ENCODE data around the gene MCTP2. TPM values are rescaled to one million over a fixed set of nuclear protein-coding genes. Genes with fewer than 3 reads are reported as not detected.

MCTP2 gene
- total RNA-seq, 1 donor from 2014 or later: 54.2 TPM

- ATAC-seq (ENCODE audit: low read depth): peak; percentile 68
Observed at GRCh38 chr15:94263341-94264273, 32.2 kb downstream of the MCTP2 start.

DNA sequence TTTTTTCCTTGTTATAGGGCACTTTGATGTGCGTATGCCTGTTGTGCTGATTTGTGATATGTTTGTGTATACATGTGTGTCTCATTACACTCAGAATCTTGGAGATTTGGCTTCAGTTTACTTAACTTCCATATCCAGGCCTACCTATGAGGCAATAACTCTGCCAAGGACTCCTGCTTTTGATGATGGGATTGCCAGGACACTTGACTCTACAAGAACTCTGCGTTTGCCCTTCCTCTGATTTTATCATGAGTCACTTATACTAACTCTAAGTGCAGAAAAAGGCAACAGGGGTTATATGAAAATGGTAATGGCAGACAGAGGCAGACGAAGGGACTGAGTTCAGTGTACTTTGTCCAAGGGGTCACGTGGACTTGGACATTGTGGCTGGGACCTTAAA lies 33.6 kb downstream of the MCTP2 start:
- peak overlapping the region; percentile 61 for H3K27ac Mint-ChIP-seq
- intact Hi-C loops (cut with micrococcal nuclease): no loop called here
- CTCF ChIA-PET: interaction anchor here (1.3 to 1.6 kb wide), 2 partner anchors 22 to 59 kb away, joined by 3 to 4 read pairs; no protein-coding TSS in a partner anchor
- ATAC-seq (ENCODE audit: low read depth) (no peak), DNase-seq (no peak)
- POLR2A ChIA-PET: interaction anchor here (2.4 kb wide), 1 partner anchor 34 kb away, joined by 15 read pairs; the partner anchor contains the start of gene MCTP2
- H3K4me1 Mint-ChIP-seq: peaks cover 65% of the 10 kb centered on the region
- H3K27me3 Mint-ChIP-seq: no peaks in the 10 kb centered on the region
- H3K4me3 Mint-ChIP-seq: no peak overlapping the region
- no peaks in the 10 kb centered on the region for H3K9me3 Mint-ChIP-seq
- H3K36me3 Mint-ChIP-seq (ENCODE audit: low read depth): peaks cover 5% of the 10 kb centered on the region
- TF ChIP-seq, protein P1, sequence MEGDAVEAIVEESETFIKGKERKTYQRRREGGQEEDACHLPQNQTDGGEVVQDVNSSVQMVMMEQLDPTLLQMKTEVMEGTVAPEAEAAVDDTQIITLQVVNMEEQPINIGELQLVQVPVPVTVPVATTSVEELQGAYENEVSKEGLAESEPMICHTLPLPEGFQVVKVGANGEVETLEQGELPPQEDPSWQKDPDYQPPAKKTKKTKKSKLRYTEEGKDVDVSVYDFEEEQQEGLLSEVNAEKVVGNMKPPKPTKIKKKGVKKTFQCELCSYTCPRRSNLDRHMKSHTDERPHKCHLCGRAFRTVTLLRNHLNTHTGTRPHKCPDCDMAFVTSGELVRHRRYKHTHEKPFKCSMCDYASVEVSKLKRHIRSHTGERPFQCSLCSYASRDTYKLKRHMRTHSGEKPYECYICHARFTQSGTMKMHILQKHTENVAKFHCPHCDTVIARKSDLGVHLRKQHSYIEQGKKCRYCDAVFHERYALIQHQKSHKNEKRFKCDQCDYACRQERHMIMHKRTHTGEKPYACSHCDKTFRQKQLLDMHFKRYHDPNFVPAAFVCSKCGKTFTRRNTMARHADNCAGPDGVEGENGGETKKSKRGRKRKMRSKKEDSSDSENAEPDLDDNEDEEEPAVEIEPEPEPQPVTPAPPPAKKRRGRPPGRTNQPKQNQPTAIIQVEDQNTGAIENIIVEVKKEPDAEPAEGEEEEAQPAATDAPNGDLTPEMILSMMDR (IDR thresholded peaks at IDR 0.05): no peak

More at GRCh38 chr15:94263341-94264273, 32.2 kb downstream of the MCTP2 start:
- Mint-ChIP-seq H3K4me3 (peak overlapping the region; percentile 45), H3K4me1 (peaks cover 77% of the 10 kb centered on the region), H3K9me3 (no peaks in the 10 kb centered on the region), H3K27ac (peak overlapping the region; percentile 87), H3K36me3 (ENCODE audit: low read depth) (peaks cover 5% of the 10 kb centered on the region), H3K27me3 (no peaks in the 10 kb centered on the region)
- POLR2A ChIA-PET: interaction anchor here (0.6 to 2.4 kb wide), 11 partner anchors 10 to 1364 kb away, joined by 3 to 15 read pairs (median 6); partner anchors contain the start of gene MCTP2
- TF ChIP-seq, protein P1 (IDR thresholded peaks at IDR 0.05): no peak
- CTCF ChIA-PET: interaction anchor here (1.2 to 1.8 kb wide), 5 partner anchors 10 to 61 kb away, joined by 5 to 10 read pairs (median 6); partner anchors contain the start of gene MCTP2
- intact Hi-C loops (cut with micrococcal nuclease): no loop called here
- no peak for DNase-seq

DNA sequence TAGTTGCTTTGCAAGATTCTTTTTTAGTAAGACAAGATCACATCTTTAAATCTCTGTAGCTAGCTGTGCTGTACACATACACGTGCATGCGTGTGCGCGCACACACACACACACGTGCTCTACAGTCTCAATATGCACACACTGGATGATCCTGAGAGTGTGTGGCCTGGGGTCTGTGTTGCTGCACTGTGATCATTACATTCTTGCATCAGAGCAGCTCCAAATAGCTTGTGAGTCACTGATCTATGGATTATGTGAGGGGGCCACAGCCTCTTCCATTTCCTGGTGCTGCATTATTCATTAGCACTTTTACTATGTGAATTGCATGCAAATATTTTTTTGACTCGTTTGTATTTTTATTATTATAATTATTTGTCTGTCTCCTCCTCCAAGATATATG lies 34.6 kb downstream of the MCTP2 start:
- H3K36me3 Mint-ChIP-seq (ENCODE audit: low read depth): peaks cover 4% of the 10 kb centered on the region
- H3K27me3 Mint-ChIP-seq: no peaks in the 10 kb centered on the region
- TF ChIP-seq, protein P1 (IDR thresholded peaks at IDR 0.05): no peak
- DNase-seq: no peak
- intact Hi-C loops (cut with micrococcal nuclease): no loop called here
- POLR2A ChIA-PET: no interaction called here
- ATAC-seq (ENCODE audit: low read depth): no peak
- H3K4me1 Mint-ChIP-seq: peaks cover 57% of the 10 kb centered on the region
- H3K4me3 Mint-ChIP-seq: no peak overlapping the region
- no peaks in the 10 kb centered on the region for H3K9me3 Mint-ChIP-seq
- H3K27ac Mint-ChIP-seq: no peak overlapping the region
- CTCF ChIA-PET: interaction anchor here (1.3 to 1.6 kb wide), 2 partner anchors 22 to 58 kb away, joined by 3 to 4 read pairs; no protein-coding TSS in a partner anchor

GRCh38 chr15:94266789-94267188 lies 35.4 kb downstream of the MCTP2 start:
- ChIA-PET POLR2A (no interaction called here), CTCF (no interaction called here)
- intact Hi-C loops (cut with micrococcal nuclease): no loop called here
- ATAC-seq (ENCODE audit: low read depth) (no peak), DNase-seq (no peak)
- Mint-ChIP-seq H3K27me3 (no peaks in the 10 kb centered on the region), H3K36me3 (ENCODE audit: low read depth) (peaks cover 3% of the 10 kb centered on the region), H3K4me3 (no peak overlapping the region), H3K27ac (no peak overlapping the region), H3K4me1 (peaks cover 49% of the 10 kb centered on the region), H3K9me3 (no peaks in the 10 kb centered on the region)
- TF ChIP-seq, protein P1 (IDR thresholded peaks at IDR 0.05): no peak

- Mint-ChIP-seq H3K9me3 (peaks cover 4% of the 10 kb centered on the region), H3K4me1 (peaks cover 32% of the 10 kb centered on the region), H3K36me3 (ENCODE audit: low read depth) (peaks cover 5% of the 10 kb centered on the region), H3K27me3 (no peaks in the 10 kb centered on the region), H3K27ac (no peak overlapping the region), H3K4me3 (no peak overlapping the region)
- TF ChIP-seq, protein P1 (IDR thresholded peaks at IDR 0.05): no peak
- CTCF ChIA-PET: interaction anchor here (0.9 kb wide), 1 partner anchor 54 kb away, joined by 3 read pairs; no protein-coding TSS in a partner anchor
- DNase-seq (no peak), ATAC-seq (ENCODE audit: low read depth) (no peak)
- POLR2A ChIA-PET: interaction anchor here (1.5 kb wide), 1 partner anchor 14 kb away, joined by 4 read pairs; no protein-coding TSS in a partner anchor
- intact Hi-C loops (cut with micrococcal nuclease): no loop called here
Observed at GRCh38 chr15:94269954-94270353, 38.6 kb downstream of the MCTP2 start.

Measured in activated B cell treated with CpG ODN at 0.5 μM for 24 hours (primary cell).